ENCODE results near the gene PADI3.

PADI3 gene

DNA sequence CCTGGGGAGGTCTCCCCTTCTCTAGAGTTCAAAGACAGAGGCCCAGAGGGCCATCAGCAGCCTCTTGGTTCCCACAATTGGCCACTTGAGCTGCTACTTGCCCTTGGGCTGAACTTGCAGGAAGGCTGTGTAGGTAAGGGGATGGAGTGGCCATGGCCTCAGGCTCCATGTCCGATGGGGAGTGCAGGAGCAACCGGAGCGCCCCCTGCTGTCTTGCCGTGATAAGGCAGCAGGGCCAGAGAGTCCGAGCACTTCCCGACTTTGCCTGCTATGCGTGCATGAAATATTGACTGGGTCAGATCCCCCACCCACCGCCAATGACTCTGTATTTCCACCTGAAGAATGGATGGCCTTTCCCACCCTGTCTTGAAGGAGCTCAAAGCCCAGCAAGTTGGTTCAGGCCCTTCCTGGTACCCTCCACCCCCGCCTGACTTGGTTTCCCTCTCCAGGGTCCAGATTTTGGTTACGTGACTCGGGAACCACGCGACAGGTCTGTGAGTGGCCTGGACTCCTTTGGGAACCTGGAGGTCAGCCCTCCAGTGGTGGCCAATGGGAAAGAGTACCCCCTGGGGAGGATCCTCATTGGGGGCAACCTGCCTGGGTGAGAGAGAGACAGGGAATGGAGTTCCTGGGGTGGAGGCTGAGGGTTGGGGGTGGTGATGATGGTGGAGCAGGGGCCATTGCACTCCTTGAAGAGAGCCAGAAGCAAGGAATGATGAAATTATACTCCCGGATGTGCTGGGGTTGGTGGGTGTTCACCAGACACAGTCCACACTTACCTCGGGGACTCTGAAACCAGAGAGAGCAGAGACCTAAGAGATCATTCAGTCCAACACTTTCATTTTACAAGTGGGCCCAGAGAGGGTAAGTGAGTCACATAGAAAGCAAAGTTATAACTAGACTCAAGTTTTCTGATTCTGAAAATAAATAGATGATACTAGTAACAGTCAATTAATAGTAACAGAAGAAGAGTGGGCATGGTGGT lies 25.6 kb downstream of the PADI3 start:
- DNase-seq (ENCODE audit: low spot score) = peak; percentile 5

DNA sequence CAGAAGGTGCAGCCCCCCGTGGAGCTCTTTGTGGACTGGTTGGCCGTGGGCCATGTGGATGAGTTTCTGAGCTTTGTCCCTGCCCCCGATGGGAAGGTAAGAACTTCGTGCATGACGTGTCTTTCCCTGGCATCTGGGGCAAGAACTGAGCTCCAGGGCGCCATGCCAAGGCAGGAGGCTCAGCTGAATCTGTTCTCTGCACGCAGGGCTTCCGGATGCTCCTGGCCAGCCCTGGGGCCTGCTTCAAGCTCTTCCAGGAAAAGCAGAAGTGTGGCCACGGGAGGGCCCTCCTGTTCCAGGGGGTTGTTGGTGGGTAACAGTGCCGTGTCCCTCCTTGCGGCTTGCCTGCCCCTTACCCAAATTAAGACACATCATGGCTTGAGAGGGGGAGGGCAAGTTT lies 27.7 kb downstream of the PADI3 start:
- no peak for DNase-seq (ENCODE audit: low spot score)

DNA sequence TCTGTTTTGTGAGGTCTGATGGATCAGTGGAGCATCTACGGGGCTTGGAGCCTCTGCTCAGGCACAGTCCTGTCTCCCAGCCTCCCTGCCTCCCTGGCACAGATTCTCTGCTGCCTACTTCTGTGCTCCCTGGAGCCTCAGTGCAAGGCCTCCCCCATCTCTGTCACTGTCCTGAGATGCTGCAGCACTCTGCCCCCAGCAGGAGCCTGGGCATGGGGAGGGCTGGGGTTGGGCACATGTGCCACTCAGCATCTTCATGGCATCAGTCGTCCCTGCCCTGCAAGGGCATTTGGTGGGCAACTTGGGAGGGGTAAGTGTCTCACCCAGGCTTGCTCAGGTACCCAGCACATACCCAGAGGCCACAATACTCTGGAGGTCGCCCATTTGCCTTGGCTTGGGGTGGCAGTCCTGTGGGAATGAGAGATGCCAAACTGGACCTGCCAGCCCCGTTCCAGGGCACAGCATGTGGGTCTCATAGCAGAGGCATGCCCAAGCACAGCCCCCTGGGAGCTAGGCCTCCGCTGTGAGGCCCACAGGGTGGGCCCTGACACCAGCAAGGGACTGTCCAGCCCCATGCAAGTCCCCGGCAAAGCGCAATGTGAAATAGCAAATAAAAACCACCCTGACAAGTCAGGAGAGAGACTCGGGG lies 28.7 kb downstream of the PADI3 start:
- DNase-seq (ENCODE audit: low spot score) = no peak

DNA sequence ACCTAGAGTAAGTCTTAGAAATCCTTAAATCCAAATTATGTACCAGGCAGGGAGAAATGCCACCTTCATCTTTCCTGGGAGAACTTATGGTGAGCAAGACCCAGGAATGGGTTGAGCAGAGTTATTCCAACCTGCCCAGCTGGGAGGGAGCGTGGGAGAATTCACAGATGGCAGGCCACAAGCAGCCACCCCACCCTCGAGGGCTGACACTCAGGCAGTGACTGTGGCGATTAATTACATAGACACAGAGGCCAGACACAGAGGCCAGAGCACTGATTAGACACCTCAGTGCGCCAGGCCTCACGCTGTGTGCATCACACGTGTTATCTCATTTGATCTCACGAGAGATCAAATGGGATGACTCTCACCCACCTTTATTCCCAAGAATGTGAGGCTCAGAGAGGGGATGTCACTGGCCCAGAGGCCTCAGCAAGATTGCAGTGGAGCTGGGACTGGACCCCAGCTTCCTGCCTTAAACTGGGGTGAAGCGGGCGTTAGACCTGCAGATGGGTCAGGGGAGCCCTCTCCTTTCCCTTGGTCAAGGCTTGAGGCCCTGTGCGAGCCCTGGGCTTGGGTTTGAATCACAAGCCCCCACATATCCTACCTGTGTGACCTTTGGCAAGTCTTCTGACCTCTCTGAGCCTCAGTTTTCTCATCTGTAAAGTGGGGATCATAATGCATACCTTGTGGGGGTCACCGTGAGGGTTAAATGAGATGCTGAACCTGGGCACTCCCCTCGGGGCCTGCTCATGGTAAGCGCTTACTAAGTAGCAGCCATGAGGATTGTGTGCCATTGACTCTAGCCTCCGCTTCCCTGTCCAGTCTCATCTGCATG lies 30.3 kb downstream of the PADI3 start:
- no peak for DNase-seq (ENCODE audit: low spot score)

DNA sequence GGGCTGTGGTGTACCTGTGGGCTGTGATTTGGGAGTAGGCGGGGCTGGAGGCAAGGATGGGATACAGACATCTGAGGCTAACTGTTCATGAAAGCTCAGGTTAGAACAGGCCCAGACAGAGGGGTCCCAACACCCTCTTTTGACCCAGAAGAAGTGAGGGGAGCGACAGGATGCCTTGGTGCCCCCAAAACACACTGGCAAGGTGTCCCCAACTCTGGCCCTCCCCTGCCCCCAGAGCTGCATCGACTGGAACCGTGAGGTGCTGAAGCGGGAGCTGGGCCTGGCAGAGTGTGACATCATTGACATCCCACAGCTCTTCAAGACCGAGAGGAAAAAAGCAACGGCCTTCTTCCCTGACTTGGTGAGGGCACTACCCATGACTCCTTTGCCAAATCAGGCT lies 31.5 kb downstream of the PADI3 start:
- no peak for DNase-seq (ENCODE audit: low spot score)

DNA sequence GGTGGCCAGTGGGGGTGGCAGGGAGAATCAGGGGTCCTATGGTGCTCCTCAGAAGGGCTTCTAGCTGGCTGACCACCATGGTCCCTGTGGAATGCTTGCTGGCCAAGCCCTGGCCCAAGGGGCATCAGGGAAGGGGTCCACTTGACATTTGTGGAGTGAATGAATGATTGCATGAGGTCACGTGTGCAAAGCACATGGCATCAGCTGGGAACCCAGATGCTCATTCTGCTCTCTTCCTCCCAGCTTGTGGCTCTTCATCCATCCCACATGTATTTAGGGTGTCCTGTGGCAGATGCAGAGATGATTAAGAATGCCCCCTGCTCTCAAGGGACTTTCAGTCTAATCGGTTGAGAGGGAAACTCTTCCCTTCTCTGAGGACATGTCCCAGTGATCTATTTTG lies 32.0 kb downstream of the PADI3 start:
- no peak for DNase-seq (ENCODE audit: low spot score)

DNA sequence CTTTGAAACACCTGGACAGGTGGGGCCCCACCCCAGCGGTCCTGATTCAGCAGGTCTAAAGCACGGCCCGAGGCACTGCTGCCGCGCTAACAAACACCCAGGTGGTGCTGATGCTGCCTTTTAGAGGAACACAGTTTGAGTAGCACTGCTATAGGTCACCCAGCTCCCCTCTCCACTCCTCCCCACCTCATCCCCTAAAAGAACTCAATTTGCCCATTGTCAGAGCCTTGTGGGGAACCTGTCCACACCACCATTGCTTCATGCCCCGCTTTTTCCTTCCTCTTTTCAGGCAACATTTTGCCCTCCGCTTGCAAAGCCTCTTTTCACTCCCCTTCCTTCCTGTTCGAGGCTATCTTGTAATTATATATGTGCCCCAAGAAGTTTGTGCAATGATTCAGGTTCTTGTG lies 32.9 kb downstream of the PADI3 start:
- DNase-seq (ENCODE audit: low spot score) = no peak

DNA sequence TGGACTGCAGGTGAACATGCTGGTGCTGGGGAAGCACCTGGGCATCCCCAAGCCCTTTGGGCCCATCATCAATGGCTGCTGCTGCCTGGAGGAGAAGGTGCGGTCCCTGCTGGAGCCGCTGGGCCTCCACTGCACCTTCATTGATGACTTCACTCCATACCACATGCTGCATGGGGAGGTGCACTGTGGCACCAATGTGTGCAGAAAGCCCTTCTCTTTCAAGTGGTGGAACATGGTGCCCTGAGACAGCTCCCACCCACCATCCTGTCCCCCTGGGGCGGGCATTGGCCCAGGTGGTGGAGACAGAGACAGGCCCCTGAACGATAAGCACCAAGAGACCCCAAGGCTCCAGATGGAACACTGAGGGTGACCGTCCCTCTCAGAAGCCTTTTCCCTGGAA lies 33.9 kb downstream of the PADI3 start:
- DNase-seq (ENCODE audit: low spot score) = no peak

DNA sequence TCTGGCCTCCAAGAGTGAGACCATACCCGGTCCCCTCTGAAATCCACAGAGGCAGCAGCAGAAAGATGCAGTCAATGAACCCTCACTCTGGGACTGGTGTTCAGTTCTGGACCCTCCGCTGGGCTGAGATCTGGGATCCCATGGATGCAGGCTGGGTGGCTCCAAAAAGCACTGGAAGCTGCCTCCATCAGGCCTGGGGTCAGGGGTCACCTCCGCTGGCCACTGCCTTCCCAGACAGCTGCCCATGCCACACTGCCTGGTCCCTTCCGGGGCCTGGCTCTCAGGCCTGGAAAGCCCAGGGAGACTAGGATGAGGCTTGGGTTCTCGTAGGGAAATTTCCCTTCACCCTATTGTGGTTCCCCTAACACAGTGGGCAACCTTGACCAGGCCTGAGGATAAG lies 37.7 kb downstream of the PADI3 start:
- DNase-seq (ENCODE audit: low spot score) = no peak

DNA sequence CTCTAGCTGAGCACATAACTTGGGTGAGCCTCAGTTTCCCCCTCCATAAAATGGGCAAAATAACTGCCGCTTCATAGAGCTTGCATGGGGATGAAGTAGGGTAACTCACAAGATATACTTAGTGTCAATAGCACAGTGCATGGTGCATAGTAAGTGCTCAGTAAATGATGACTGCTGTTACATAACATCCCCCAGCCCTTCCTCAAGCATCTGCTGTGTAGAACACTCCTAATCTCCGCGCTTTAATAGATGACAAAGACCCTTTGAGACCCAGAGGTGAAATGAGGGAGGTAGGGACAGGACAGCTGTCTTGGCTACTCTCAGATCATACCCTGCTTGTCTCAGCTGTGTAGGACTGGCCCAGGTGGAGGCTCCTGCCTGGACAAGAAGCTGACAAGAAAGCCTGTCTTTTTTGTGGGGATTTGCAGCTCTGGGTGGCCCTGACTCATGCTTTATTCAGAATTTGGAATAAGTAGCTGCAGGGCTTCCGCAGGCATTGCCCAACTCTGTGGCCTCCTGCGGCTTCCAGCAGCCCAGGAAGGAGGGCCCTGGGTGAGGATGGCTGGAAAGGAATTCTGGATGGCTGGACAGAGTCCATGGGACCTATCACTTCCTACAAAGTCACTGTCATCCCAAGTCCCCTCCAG lies 38.4 kb downstream of the PADI3 start:
- no peak for DNase-seq (ENCODE audit: low spot score)

DNA sequence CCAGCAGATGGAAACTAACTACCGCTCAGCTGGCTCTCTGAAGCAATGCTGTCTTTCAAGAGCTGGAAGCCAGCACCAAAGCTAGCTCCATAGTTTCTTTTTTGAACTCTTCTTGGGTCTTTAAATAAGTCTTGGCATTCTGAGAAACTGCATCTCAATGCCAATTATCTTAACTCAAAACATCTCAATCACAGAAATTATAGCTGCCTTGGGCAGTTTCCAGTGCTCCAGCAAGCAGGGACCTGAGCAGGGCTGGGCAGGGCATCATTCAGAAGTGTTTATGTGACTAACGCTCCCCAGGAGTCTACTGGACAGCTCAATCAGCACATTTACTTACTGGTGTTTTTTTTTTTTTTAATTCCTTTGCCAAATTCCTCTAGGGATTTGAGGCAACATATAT lies 40.8 kb downstream of the PADI3 start:
- DNase-seq (ENCODE audit: low spot score) = no peak

DNA sequence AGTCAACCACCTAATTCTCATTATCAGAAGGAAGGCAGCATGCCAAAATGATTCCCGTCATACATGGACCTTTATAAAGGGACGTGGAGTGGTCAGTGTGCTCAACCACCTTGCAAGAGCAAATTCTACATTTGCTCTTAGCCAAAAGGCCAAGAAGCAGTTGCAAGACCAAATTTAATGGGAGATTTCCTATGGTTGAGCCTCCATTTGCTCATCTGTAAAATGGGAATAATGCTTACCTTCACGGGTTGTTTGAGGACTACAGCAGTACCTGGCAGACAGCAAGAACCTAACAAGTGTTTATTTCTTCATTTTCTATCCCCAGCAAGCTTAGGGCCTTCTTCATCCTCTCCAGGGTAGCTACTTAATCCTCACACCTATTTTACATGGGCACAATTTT lies 41.7 kb downstream of the PADI3 start:
- DNase-seq (ENCODE audit: low spot score) = no peak

DNA sequence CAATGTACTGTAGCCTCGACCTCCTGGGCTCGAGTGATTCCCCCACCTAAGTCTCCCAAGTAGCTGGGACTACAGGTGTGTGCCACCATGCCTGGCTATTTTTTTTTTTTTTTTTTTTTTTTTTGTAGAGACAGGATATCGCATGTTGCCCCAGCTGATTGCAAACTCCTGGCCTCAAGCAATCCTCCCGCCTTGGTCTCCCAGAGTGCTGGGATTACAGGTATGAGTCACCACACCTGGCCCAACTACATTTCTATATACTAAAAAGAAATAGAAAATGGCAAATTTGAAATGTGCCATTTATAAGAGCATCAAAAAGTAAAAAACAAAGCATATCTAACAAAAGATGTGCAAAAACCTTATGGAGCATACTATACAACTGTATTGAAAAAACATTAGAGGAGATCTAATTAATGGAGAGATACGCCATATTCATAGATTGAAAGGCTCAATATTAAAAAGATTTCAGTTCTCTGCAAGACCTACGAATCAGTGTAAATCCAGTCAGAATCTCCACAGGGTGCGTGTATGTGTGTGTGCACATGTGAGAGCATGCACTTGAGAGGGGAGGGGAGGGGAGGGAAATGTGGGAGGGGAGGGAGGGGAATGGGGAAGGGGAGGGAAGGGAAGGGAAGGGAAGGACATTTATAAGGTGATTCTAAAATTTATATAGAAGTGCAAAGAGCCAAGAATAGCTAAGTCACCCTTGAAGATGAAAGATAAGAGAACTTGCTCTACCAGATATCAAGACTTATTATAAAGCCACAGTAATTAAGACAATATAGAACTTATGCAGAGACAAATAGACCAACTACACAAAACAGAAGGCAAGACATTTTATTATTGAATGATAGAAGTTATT lies 43.6 kb downstream of the PADI3 start:
- no peak for DNase-seq (ENCODE audit: low spot score)

DNA sequence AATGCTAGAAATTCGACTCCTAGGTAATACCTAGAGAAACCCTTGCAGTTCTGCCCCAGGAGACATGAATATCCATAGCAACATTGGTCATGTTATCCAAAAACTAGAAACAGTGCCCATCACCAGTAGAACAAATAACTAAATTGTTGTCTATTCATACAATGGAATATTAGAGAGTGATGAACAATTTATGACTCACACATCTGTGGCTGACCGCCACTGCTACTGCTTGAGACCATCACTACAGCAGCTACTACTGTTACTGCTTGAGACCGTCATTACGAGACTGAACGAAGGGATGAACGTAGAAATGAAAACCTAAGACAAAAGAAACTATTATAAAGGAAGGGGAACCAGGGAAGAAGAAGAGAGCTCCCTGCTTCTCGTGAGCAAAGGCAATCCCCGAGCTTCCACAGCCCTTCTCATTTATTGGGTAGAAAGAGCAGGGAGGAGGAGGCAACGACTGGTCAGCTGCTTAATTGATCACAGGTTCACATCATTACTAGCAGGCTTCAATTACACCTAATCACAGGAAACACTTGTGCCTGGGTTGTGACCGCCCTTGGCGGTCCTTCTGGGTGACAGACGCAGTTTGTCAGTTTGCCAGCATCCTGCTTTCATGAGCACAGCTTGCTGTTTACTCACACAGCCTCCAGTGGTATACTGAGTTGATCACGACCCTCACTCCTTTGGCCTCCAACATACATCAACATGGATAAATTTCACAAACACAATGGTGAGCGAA lies 45.0 kb downstream of the PADI3 start:
- no peak for DNase-seq (ENCODE audit: low spot score)

DNA sequence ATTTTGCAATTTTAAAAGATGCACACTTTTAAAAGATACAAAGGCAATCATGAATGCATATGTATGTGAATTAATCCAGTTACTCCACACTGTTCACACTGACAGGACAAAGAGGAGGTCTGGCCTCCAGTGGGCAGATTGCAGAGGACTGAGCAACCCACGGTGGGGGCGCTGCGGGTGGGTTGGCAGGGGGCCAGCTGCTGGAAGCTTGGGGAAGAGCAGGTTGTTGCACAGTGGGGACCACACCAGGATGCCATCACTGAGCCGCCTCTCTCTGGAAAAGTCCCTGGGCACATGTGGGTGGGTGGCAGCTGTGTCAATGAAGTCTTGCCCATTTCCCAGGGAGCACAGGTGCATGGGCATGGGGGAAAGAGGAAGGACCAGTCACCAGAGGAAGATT lies 46.4 kb downstream of the PADI3 start:
- no peak for DNase-seq (ENCODE audit: low spot score)

DNA sequence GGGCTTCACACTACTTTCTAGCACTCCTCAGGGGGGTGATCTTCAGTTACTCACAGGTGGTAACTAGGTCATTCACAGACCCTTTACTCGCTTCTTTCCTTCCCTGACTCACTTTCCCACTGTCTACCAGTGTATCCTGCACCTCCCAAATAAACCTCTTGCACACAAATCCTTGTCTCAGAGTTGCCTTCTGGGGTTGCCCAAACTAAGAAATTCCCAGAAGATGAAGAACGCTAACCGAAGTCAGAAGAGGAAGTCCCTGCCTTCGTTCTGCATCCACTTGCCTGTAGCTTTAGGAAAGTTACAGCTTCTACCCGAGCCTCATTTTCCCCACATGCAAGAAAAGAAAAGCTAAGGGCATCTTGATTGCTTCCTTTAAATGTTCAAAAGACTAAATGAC lies 47.2 kb downstream of the PADI3 start:
- DNase-seq (ENCODE audit: low spot score) = no peak

DNA sequence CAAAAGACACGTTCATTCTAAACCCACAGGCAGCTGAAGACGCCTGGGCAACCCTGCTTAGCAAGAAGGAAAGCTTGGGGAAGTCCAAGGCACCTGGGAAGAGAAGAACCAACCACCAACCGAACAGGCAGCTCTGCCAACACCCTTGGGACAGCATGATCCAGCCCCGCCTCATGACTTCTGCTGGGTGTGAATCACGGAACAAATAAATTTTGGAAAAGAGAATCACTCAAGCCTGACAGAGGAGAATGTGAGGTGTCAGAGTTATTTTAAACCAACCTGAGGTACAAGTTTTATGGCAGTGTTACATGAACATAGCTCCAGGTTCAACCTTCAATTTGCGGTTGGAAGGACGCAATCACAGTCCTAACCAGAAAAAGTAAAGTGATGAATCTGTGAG lies 49.1 kb downstream of the PADI3 start:
- DNase-seq (ENCODE audit: low spot score) = no peak

DNA sequence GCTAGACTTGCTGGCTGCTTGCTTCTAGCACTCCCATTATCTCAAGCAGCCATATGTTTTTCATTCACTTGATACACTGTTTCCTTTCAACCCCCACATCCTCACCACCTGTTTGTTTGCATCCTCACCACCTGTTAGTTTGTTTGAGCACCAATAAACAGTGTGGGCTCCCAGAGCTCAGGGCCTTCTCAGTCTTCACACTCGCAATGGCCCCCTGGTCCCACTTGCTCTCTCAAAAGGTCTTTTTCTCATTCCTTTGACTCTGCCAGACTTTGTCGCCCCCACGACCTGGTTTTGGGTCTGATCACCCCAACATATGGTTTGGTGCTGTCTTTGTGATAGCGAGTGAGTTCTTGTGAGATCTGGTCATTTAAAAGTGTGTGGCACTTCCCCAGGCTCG lies 52.9 kb downstream of the PADI3 start:
- DNase-seq (ENCODE audit: low spot score) = no peak

DNA sequence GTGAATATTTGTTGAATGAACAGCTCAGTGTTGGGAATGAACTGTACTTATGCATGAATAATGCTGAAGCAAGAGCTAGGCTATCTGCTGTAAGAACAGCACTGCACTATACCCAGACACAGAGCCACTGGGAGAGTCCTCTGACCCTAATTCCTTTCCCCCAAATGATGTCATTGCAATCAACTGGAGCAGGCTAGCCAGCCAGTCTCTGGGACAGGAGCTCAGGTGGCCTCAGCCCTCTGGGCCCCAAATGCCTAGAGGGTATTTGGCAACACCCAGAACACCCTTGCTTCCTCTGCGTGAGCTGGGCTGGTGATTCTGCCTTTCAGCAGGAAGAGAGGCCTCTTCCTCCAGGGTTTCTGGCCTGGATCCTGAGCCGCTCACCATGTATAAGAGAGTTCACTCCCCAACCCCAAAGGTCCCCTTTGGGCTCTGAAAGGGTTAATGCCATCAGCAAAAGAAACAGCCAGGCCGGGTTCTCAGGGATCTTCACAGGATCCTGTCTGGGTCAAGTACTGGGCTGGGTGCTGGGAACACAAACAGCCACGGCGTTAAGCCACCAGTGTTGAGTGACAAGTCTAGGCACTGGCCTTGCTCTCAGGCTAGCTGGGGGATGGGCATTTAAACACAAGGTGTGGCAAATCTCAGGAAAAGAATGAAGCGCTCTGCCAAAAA lies 55.4 kb downstream of the PADI3 start:
- DNase-seq (ENCODE audit: low spot score) = no peak

DNA sequence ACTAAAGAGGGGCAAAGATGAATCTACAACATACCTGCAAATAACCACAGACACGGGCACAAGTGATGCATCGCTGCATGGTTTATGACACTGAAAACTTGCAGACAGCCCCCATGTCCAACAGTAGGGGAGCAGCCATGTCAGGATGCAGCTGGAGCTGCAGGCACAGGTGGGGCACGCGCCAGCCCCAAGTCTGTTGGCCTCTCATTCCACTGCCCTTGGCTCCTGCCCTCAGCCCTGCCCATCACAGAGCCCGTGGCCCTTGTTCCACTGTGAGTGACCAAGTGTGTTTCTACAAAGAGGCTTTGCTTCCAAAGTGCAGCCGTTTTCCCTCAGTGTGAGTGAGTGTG lies 55.9 kb downstream of the PADI3 start:
- DNase-seq (ENCODE audit: low spot score) = no peak
